HCT116 (cell line): ENCODE results near the gene TIAM2. TPM values are rescaled to one million over a fixed set of nuclear protein-coding genes. Genes with fewer than 3 reads are reported as not detected.

Experiments
- ATAC-seq: fragments of 200-7000 bp; cut with Tn5 transposase; 2 replicates; pipeline ENCODE4 v1.9.1; 2020; ENCODE audit warnings: mild to moderate bottlenecking, moderate library complexity
- BruUV-seq: library from RNA; stranded (reverse); fragments of 400-500 nt; replicated peaks from 2 replicates; lab custom pipeline; 2021; lab: Mats Ljungman, UMichigan
- CTCF ChIA-PET: fragments of 300-600 bp; sonication (Branson Sonifier 250); formaldehyde crosslinking; loops from one replicate; lab custom pipeline; 2021; ENCODE audit warnings: antibody characterized with exemption; lab: Charles Lee
- POLR2A ChIA-PET: fragments of 300-600, 350-600 bp; sonication (Branson Sonifier 250); formaldehyde crosslinking; loops from one replicate; lab custom pipeline; 2021; ENCODE audit warnings: antibody characterized with exemption; lab: Charles Lee
- RAD21 ChIA-PET, 2 experiments: fragments of 300-600 bp; sonication (Branson Sonifier 250); formaldehyde crosslinking; loops; one replicate each; lab custom pipeline; 2023; ENCODE audit warnings: low total read pairs in 2 of 2; ENCODE audit not compliant: uncharacterized antibody in 2 of 2, unreplicated experiment in 2 of 2, low non-redundant PET in 1 of 2; lab: Charles Lee
- DNase-seq: peaks from one replicate; pipeline ENCODE4 v3.0.0-alpha.2; 2010; ENCODE audit warnings: low read depth, low spot score
- H2AFZ ChIP-seq: fragments of 200-600 bp; shearing (Covaris generic), sonication (generic); 2 replicates; pipeline ENCODE4 v1.6.1; 2017; ENCODE audit warnings: low read depth, mixed run types, mixed read lengths, antibody characterized with exemption, low read length; ENCODE audit not compliant: poor library complexity, severe bottlenecking
- H3K27ac ChIP-seq: 2 replicates; pipeline ENCODE4 v1.5.1; 2012; ENCODE audit warnings: low read depth, low read length
- H3K27me3 ChIP-seq: fragments of 200-600 bp; sonication (generic); 2 replicates; pipeline ENCODE4 v1.6.1; 2016; ENCODE audit warnings: mixed run types, low read length, mixed read lengths; ENCODE audit not compliant: insufficient read depth
- H3K36me3 ChIP-seq, 2 experiments: fragments of 200-500 bp in 1 of 2; fragments of 200-600 bp in 1 of 2; sonication (Bioruptor generic) in 1 of 2; sonication (generic) in 1 of 2; 2 replicates each; pipeline versions ENCODE4 v1.5.1 to v1.6.1; 2014 to 2016; ENCODE audit warnings: low read length in 2 of 2, inconsistent platforms in 1 of 2, mixed read lengths in 1 of 2, mixed run types in 1 of 2; ENCODE audit not compliant: insufficient read depth in 2 of 2, control insufficient read depth in 1 of 2
- H3K4me1 ChIP-seq, 2 experiments: fragments of 200-600 bp in 1 of 2; sonication (generic) in 1 of 2; 2 replicates each; pipeline versions ENCODE4 v1.5.1 to v1.6.1; 2012 to 2017; ENCODE audit warnings: low read length in 2 of 2, inconsistent platforms in 1 of 2, mild to moderate bottlenecking in 1 of 2, mixed read lengths in 1 of 2, mixed run types in 1 of 2, moderate library complexity in 1 of 2; ENCODE audit not compliant: insufficient read depth in 2 of 2, control insufficient read depth in 1 of 2
- H3K4me2 ChIP-seq: fragments of 200-600 bp; sonication (generic); 2 replicates; pipeline ENCODE4 v1.6.1; 2017; ENCODE audit warnings: mixed run types, low read length, mixed read lengths
- H3K4me3 ChIP-seq, 2 experiments: fragments of 200-600 bp in 1 of 2; sonication (generic) in 1 of 2; replicated peaks in 1 of 2; 2 replicates each; pipeline ENCODE4 v1.5.1; 2011 to 2016; ENCODE audit warnings: low read length in 2 of 2, control low read depth in 1 of 2, low read depth in 1 of 2, mild to moderate bottlenecking in 1 of 2, mixed read lengths in 1 of 2, mixed run types in 1 of 2
- H3K79me2 ChIP-seq: fragments of 200-600 bp; sonication (generic); 2 replicates; pipeline ENCODE4 v1.6.1; 2017; ENCODE audit warnings: mild to moderate bottlenecking, mixed run types, low read length, moderate library complexity, mixed read lengths; ENCODE audit not compliant: insufficient read depth
- H3K9ac ChIP-seq: fragments of 200-600 bp; sonication (generic); 2 replicates; pipeline ENCODE4 v1.6.1; 2016; ENCODE audit warnings: low read length, mixed read lengths
- H3K9me2 ChIP-seq: fragments of 200-600 bp; sonication (generic), shearing (Covaris generic); 2 replicates; pipeline ENCODE4 v1.6.1; 2017; ENCODE audit warnings: mixed run types, mild to moderate bottlenecking, moderate library complexity; ENCODE audit not compliant: insufficient read depth
- H3K9me3 ChIP-seq, 2 experiments: fragments of 200-500 bp in 1 of 2; fragments of 200-600 bp in 1 of 2; sonication (Bioruptor generic) in 1 of 2; sonication (generic) in 1 of 2; 2 replicates each; pipeline ENCODE4 v1.6.1; 2014 to 2017; ENCODE audit warnings: low read length in 2 of 2, mixed read lengths in 2 of 2, inconsistent platforms in 1 of 2, low read depth in 1 of 2, mild to moderate bottlenecking in 1 of 2, mixed run types in 1 of 2, moderate library complexity in 1 of 2; ENCODE audit not compliant: control insufficient read depth in 1 of 2, insufficient read depth in 1 of 2
- H4K20me1 ChIP-seq: fragments of 200-600 bp; sonication (generic), shearing (Covaris generic); 2 replicates; pipeline ENCODE4 v1.6.1; 2017; ENCODE audit warnings: mixed run types, mild to moderate bottlenecking, moderate library complexity; ENCODE audit not compliant: insufficient read depth
- ATF3 ChIP-seq: IDR thresholded peaks from 2 replicates; pipeline ENCODE4 v1.6.1; 2012
- EZH2 ChIP-seq: fragments of 200-600 bp; sonication (generic); IDR thresholded peaks from 2 replicates; pipeline ENCODE4 v1.6.1; 2017; ENCODE audit warnings: antibody characterized with exemption, mixed run types
- FOSL1 ChIP-seq: IDR thresholded peaks from 2 replicates; pipeline ENCODE4 v1.6.1; 2012; ENCODE audit warnings: low read depth
- JUND ChIP-seq: IDR thresholded peaks from 2 replicates; pipeline ENCODE4 v1.6.1; 2012
- MAX ChIP-seq: IDR thresholded peaks from 2 replicates; pipeline ENCODE4 v1.6.1; 2012
- POLR2A ChIP-seq: IDR thresholded peaks from 2 replicates; pipeline ENCODE4 v1.7.0; 2011; ENCODE audit warnings: borderline replicate concordance; ENCODE audit not compliant: insufficient read depth, insufficient read length; ENCODE audit errors: extremely low read depth
- RAD21 ChIP-seq: IDR thresholded peaks from 2 replicates; pipeline ENCODE4 v1.6.1; 2012; ENCODE audit warnings: low read depth, mild to moderate bottlenecking
- SIN3A ChIP-seq: IDR thresholded peaks from 2 replicates; pipeline ENCODE4 v1.6.1; 2012; ENCODE audit warnings: low read depth
- SP1 ChIP-seq: IDR thresholded peaks from 2 replicates; pipeline ENCODE4 v1.6.1; 2012; ENCODE audit warnings: low read depth
- SRF ChIP-seq: IDR thresholded peaks from 2 replicates; pipeline ENCODE4 v1.6.1; 2012; ENCODE audit warnings: low read depth
- ZBTB33 ChIP-seq: IDR thresholded peaks from 2 replicates; pipeline ENCODE4 v1.6.1; 2011; ENCODE audit warnings: mild to moderate bottlenecking, low read length, moderate library complexity; ENCODE audit not compliant: insufficient replicate concordance; ENCODE audit errors: extremely low read depth
- ZFX ChIP-seq: fragments of 450-650 bp; IDR thresholded peaks from 2 replicates; pipeline ENCODE4 v1.6.1; 2017
- ZNF274 ChIP-seq: fragments of 200-500 bp; sonication (Bioruptor generic); IDR thresholded peaks from 2 replicates; pipeline ENCODE4 v1.6.1; 2014; ENCODE audit warnings: mild to moderate bottlenecking, low read depth, low read length, inconsistent platforms
- intact Hi-C: fragments of 100-400 bp; cut with micrococcal nuclease; formaldehyde crosslinking; loops from 2 replicates; pipeline ENCODE4 v1.10.0; 2022
- total RNA-seq: library from RNA; stranded (reverse); gene quantifications from one replicate; pipeline ENCODE4 v1.2.1, GENCODE V29; 2021; ENCODE audit not compliant: unreplicated experiment
- TF ChIP-seq, protein P1 (sequence below), 3 experiments: fragments of 200-600 bp in 1 of 3; sonication (generic) in 1 of 3; IDR thresholded peaks in 2 of 3; conservative IDR thresholded peaks in 1 of 3; 2 replicates each; pipeline ENCODE4 v1.5.1; 2012 to 2017; ENCODE audit warnings: low read depth in 2 of 3, low read length in 2 of 3, antibody characterized with exemption in 1 of 3, borderline replicate concordance in 1 of 3, control low read depth in 1 of 3, mild to moderate bottlenecking in 1 of 3, mixed read lengths in 1 of 3, mixed run types in 1 of 3, moderate library complexity in 1 of 3; ENCODE audit not compliant: insufficient read depth in 1 of 3

TIAM2 gene
- total RNA-seq, 1 experiment from 2014 or later = 9.4 TPM

DNA sequence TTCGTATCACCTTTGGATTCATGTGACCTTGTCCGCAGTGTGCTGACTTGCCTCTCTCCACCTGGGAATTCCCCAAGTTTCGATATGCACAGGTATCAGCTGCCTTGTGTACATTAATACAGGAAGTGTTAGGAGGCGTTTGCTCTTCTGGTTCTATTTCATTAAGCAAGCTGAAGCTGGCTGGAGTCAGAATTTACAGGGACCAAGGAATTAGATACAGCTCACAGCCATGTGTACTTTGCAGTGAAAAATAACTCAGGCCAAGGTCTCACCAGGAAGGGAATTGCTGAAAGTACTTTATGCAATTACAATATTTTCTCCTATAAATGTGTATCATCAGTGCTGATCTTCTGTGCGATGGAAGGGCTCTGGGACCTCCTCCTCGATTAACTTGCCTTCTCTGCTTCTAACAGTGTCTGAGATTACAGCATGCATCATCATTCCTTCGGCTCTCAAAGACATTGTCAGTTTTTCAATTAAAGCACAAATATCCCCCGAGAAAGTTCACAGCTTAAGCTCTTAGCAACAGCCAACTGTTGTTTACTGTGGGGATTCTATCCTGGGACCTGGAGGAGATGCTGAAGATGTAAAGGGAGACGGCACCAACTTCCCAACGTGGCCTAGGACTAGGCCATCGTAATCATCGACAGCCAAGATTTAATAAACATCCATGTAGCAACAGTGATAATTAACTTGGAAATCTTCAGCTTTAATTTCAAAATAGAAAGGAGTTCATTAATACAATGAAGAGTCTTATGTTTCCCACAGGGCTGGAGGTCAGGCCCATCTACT is 13.8 kb upstream of the TIAM2 start:
- no peaks in the 10 kb centered on the region for H3K27me3 ChIP-seq
- no peak overlapping the region for H3K4me2 ChIP-seq
- no peak overlapping the region for H3K9ac ChIP-seq
- H3K9me2 ChIP-seq = no peaks in the 10 kb centered on the region
- H3K79me2 ChIP-seq = no peaks in the 10 kb centered on the region
- ChIA-PET POLR2A (no interaction called here), CTCF (no interaction called here), RAD21 (no interaction called here)
- BruUV-seq = no TSS peak
- H3K27ac ChIP-seq = no peak overlapping the region
- no peaks in the 10 kb centered on the region for H3K9me3 ChIP-seq
- H3K4me1 ChIP-seq = peaks cover 0 to 2% of the 10 kb centered on the region in 2 experiments; a peak in 1 of 4 replicates
- DNase-seq (no peak), ATAC-seq (no peak)
- intact Hi-C loops = no loop called here
- no peak overlapping the region for H3K4me3 ChIP-seq
- TF ChIP-seq RAD21 (no peak), ZBTB33 (no peak), ZFX (no peak), SIN3A (no peak), JUND (no peak), SP1 (no peak), ATF3 (no peak), SRF (no peak), MAX (no peak), FOSL1 (no peak), POLR2A (no peak), EZH2 (no peak), ZNF274 (no peak)
- TF ChIP-seq, protein P1, sequence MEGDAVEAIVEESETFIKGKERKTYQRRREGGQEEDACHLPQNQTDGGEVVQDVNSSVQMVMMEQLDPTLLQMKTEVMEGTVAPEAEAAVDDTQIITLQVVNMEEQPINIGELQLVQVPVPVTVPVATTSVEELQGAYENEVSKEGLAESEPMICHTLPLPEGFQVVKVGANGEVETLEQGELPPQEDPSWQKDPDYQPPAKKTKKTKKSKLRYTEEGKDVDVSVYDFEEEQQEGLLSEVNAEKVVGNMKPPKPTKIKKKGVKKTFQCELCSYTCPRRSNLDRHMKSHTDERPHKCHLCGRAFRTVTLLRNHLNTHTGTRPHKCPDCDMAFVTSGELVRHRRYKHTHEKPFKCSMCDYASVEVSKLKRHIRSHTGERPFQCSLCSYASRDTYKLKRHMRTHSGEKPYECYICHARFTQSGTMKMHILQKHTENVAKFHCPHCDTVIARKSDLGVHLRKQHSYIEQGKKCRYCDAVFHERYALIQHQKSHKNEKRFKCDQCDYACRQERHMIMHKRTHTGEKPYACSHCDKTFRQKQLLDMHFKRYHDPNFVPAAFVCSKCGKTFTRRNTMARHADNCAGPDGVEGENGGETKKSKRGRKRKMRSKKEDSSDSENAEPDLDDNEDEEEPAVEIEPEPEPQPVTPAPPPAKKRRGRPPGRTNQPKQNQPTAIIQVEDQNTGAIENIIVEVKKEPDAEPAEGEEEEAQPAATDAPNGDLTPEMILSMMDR (IDR thresholded peaks at IDR 0.05 in 2 of 3, conservative IDR thresholded peaks at IDR 0.05 in 1 of 3; ENCODE audit: borderline replicate concordance in 1 of 3, insufficient read depth in 1 of 3, low read depth in 2 of 3, low read length in 2 of 3) = no peak
- H4K20me1 ChIP-seq = no peaks in the 10 kb centered on the region
- no peaks in the 10 kb centered on the region for H3K36me3 ChIP-seq
- no peak overlapping the region for H2AFZ ChIP-seq
